ENCODE measurements around the gene PIEZO1.

DNA sequence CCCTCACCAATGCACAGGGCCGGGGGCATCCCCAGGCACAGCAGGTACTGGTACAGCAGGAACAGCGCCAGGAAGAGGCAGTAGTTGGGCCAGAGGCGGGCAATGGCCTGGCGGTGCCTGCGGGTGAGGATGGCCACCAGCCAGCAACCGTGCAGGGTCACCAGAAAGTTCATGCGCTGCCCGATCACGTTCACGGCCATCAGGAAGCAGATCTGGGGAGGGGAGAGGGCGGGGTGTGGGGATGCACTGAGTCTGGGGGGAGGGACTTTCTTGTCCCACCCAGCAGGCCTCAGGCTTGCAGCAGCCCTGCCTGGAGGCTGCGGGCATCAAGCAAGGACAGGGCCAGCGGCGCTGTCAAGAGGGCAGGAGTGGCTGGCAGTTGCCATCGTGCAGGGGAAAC is 53.3 kb downstream of the PIEZO1 start:
- TF ChIP-seq, protein P1, sequence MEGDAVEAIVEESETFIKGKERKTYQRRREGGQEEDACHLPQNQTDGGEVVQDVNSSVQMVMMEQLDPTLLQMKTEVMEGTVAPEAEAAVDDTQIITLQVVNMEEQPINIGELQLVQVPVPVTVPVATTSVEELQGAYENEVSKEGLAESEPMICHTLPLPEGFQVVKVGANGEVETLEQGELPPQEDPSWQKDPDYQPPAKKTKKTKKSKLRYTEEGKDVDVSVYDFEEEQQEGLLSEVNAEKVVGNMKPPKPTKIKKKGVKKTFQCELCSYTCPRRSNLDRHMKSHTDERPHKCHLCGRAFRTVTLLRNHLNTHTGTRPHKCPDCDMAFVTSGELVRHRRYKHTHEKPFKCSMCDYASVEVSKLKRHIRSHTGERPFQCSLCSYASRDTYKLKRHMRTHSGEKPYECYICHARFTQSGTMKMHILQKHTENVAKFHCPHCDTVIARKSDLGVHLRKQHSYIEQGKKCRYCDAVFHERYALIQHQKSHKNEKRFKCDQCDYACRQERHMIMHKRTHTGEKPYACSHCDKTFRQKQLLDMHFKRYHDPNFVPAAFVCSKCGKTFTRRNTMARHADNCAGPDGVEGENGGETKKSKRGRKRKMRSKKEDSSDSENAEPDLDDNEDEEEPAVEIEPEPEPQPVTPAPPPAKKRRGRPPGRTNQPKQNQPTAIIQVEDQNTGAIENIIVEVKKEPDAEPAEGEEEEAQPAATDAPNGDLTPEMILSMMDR (conservative IDR thresholded peaks at IDR 0.05 in 1 of 2, IDR thresholded peaks at IDR 0.05 in 1 of 2; ENCODE audit: low read depth in 1 of 2, low read length in 2 of 2) = no peak
- TF ChIP-seq EZH2 (IDR thresholded peaks at IDR 0.05; ENCODE audit: low read length, missing control alignments) = no peak

Data from fibroblast of lung (primary cell).